GM19463 (cell line): ENCODE results near the gene SMIM13.
"Not testable (repeated sequence)": the region's sequence is repeated elsewhere in the genome, so short reads cannot be mapped to it uniquely, and the experiment has no call there.

ENCODE experiments used
- ATAC-seq: cut with Tn5 transposase; IDR thresholded peaks from one replicate; pipeline ENCODE4 v1.9.1; 2021; ENCODE audit warnings: mild to moderate bottlenecking, moderate library complexity; ENCODE audit not compliant: unreplicated experiment

Gene SMIM13

GRCh38 chr6:11083491-11083890, 10.1 kb upstream of the SMIM13 start:
- no peak for ATAC-seq

GRCh38 chr6:11083956-11084355, 9.7 kb upstream of the SMIM13 start:
- ATAC-seq: no peak

GRCh38 chr6:11085758-11086435, 7.7 kb upstream of the SMIM13 start:
- no peak for ATAC-seq

- not testable (repeated sequence) for ATAC-seq
Observed at GRCh38 chr6:11087141-11087812, 6.4 kb upstream of the SMIM13 start.

- no peak for ATAC-seq
Observed at GRCh38 chr6:11089695-11090094, 3.9 kb upstream of the SMIM13 start.

- ATAC-seq: not testable (repeated sequence)
Observed at GRCh38 chr6:11091141-11091540, 2.5 kb upstream of the SMIM13 start.

- peak; percentile 22 for ATAC-seq
Observed at GRCh38 chr6:11092668-11093375, 812 bp upstream of the SMIM13 start.

- ATAC-seq: peak; percentile 12
Observed at GRCh38 chr6:11093376-11093625, 333 bp upstream of the SMIM13 start.

- ATAC-seq: peak; percentile 26
Observed at GRCh38 chr6:11094411-11094851, 797 bp downstream of the SMIM13 start.

- ATAC-seq: no peak
Observed at GRCh38 chr6:11094941-11095340, 1.3 kb downstream of the SMIM13 start.

- no peak for ATAC-seq
Observed at GRCh38 chr6:11096109-11096508, 2.5 kb downstream of the SMIM13 start.

GRCh38 chr6:11097476-11097875, 3.8 kb downstream of the SMIM13 start:
- no peak for ATAC-seq

GRCh38 chr6:11098004-11098403, 4.4 kb downstream of the SMIM13 start:
- no peak for ATAC-seq

- no peak for ATAC-seq
Observed at GRCh38 chr6:11101417-11101816, 7.8 kb downstream of the SMIM13 start.

GRCh38 chr6:11103065-11103464, 9.4 kb downstream of the SMIM13 start:
- no peak for ATAC-seq

GRCh38 chr6:11108726-11109125, 15.1 kb downstream of the SMIM13 start:
- ATAC-seq: no peak

- ATAC-seq: no peak
Observed at GRCh38 chr6:11110921-11111768, 17.5 kb downstream of the SMIM13 start, which contains the start of gene ERVFRD-1. TSS of gene ERVFRD-1 (minus strand) at chr6:11111725. CDS start at chr6:11105310, 6,415 bp downstream.

- ATAC-seq: no peak
Observed at GRCh38 chr6:11111769-11112437, 18.3 kb downstream of the SMIM13 start.

- no peak for ATAC-seq
Observed at GRCh38 chr6:11113038-11113437, 19.4 kb downstream of the SMIM13 start.

- peak; percentile 71 for ATAC-seq
Observed at GRCh38 chr6:11115808-11116536, 22.3 kb downstream of the SMIM13 start.
